Mesothelial cell of epicardium (in vitro differentiated cells): ENCODE measurements around the gene ARHGAP23. TPM values are rescaled to one million over a fixed set of nuclear protein-coding genes. Genes with fewer than 3 reads are reported as not detected.

Source experiments
- DNase-seq, 2 experiments: peaks; one replicate each; pipeline ENCODE4 v3.0.0; 2021; ENCODE audit warnings: low spot score in 2 of 2; ENCODE audit not compliant: unreplicated experiment in 2 of 2
- H3K27ac Mint-ChIP-seq: 2 replicates; pipeline ENCODE4 v1.8.0; 2021; ENCODE audit warnings: mixed read lengths
- H3K27me3 Mint-ChIP-seq: 2 replicates; pipeline ENCODE4 v1.8.0; 2021; ENCODE audit warnings: low read depth, mixed read lengths
- H3K36me3 Mint-ChIP-seq: 2 replicates; pipeline ENCODE4 v1.8.0; 2021; ENCODE audit warnings: mixed read lengths
- H3K4me1 Mint-ChIP-seq: 2 replicates; pipeline ENCODE4 v1.8.0; 2021; ENCODE audit warnings: mixed read lengths
- H3K4me3 Mint-ChIP-seq: 2 replicates; pipeline ENCODE4 v1.8.0; 2021; ENCODE audit warnings: mild to moderate bottlenecking, moderate library complexity, mixed read lengths
- H3K9me3 Mint-ChIP-seq: 2 replicates; pipeline ENCODE4 v1.8.0; 2021; ENCODE audit warnings: mixed read lengths
- total RNA-seq: library from RNA; stranded (reverse); gene quantifications from 3 replicates; pipeline ENCODE4 v1.2.1, GENCODE V29; 2021
- TF ChIP-seq, protein P1 (sequence below): fragments of 200-600 bp; sonication (generic); IDR thresholded peaks from one replicate; pipeline ENCODE4 v1.5.0; 2021; ENCODE audit warnings: antibody characterized with exemption; ENCODE audit not compliant: unreplicated experiment

ARHGAP23 gene
- total RNA-seq, 1 donor from 2014 or later: 89.1 TPM

DNA sequence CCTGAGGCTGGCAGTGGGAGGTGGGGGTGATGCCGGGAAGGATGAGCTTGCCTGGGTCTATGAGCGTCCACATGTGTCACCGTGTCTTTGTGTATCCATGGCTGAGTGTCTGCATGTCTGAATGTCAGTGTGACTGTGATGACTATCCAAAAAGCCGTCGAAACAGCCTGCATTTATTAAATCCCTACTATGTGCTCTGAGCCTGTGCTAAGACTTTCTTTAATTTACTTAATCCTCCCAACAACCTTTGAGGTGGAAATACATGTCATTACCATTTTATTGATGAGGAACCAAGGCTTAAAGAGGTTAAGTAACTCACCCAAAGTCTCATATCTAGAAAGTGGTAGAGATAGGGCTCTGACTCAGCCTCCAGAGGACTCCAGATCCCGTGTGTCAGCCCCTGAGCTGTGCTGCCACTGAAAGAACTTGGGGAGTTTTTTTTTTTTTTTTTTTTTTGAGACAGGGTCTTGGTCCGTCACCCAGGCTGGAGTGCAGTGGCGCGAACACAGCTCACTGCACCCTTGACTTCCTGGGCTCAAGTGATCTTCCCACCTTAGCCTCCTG, 20.0 kb downstream of the ARHGAP23 start:
- H3K27ac Mint-ChIP-seq: peak overlapping the region; percentile 54

DNA sequence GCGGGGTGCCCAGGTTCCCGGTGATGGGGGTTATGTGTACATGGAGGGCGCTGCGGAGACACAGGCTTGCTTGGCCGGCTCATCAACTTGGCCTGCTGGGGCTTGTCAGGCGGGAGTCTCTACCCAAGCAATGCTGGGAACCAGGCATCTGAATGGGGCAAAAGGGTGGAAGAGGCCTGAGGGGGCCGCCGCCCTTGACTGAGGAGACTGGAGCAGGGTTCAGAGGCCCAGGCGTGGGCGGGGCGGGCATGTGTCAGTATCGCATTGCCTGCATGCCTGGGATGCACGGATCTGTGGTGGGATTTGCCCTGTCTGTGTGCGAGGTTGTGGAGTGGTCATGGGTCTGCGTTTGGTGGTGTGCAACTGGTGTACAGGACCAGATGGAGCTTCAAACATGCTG, 21.1 kb downstream of the ARHGAP23 start:
- Mint-ChIP-seq H3K36me3 (no peaks in the 10 kb centered on the region), H3K9me3 (no peaks in the 10 kb centered on the region), H3K27me3 (no peaks in the 10 kb centered on the region), H3K4me3 (peak overlapping the region; percentile 5), H3K4me1 (peaks cover 54% of the 10 kb centered on the region), H3K27ac (peak overlapping the region; percentile 98)
- TF ChIP-seq, protein P1, sequence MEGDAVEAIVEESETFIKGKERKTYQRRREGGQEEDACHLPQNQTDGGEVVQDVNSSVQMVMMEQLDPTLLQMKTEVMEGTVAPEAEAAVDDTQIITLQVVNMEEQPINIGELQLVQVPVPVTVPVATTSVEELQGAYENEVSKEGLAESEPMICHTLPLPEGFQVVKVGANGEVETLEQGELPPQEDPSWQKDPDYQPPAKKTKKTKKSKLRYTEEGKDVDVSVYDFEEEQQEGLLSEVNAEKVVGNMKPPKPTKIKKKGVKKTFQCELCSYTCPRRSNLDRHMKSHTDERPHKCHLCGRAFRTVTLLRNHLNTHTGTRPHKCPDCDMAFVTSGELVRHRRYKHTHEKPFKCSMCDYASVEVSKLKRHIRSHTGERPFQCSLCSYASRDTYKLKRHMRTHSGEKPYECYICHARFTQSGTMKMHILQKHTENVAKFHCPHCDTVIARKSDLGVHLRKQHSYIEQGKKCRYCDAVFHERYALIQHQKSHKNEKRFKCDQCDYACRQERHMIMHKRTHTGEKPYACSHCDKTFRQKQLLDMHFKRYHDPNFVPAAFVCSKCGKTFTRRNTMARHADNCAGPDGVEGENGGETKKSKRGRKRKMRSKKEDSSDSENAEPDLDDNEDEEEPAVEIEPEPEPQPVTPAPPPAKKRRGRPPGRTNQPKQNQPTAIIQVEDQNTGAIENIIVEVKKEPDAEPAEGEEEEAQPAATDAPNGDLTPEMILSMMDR: no peak
- DNase-seq: peak in 1 of 2 experiments; percentile 49

More for the DNA sequence above, 20.0 kb downstream of the ARHGAP23 start:
- H3K4me3 Mint-ChIP-seq: no peak overlapping the region
- DNase-seq: no peak
- TF ChIP-seq, protein P1: no peak
- no peaks in the 10 kb centered on the region for H3K36me3 Mint-ChIP-seq
- no peaks in the 10 kb centered on the region for H3K27me3 Mint-ChIP-seq
- no peaks in the 10 kb centered on the region for H3K9me3 Mint-ChIP-seq
- H3K4me1 Mint-ChIP-seq: peaks cover 56% of the 10 kb centered on the region

GRCh38 chr17:38450557-38451029, 22.3 kb downstream of the ARHGAP23 start:
- Mint-ChIP-seq H3K36me3 (no peaks in the 10 kb centered on the region), H3K9me3 (no peaks in the 10 kb centered on the region), H3K4me3 (peak overlapping the region; percentile 42), H3K4me1 (peaks cover 62% of the 10 kb centered on the region), H3K27ac (peak overlapping the region; percentile 96), H3K27me3 (no peaks in the 10 kb centered on the region)
- TF ChIP-seq, protein P1: no peak
- DNase-seq: no peak

- TF ChIP-seq, protein P1: no peak
- peak overlapping the region; percentile 73 for H3K4me3 Mint-ChIP-seq
- peak overlapping the region; percentile 96 for H3K27ac Mint-ChIP-seq
- no peaks in the 10 kb centered on the region for H3K36me3 Mint-ChIP-seq
- H3K27me3 Mint-ChIP-seq: no peaks in the 10 kb centered on the region
- H3K4me1 Mint-ChIP-seq: peaks cover 67% of the 10 kb centered on the region
- H3K9me3 Mint-ChIP-seq: no peaks in the 10 kb centered on the region
- DNase-seq: peak in 1 of 2 experiments; percentile 70
Measured at GRCh38 chr17:38451030-38451839, 23.0 kb downstream of the ARHGAP23 start.

DNA sequence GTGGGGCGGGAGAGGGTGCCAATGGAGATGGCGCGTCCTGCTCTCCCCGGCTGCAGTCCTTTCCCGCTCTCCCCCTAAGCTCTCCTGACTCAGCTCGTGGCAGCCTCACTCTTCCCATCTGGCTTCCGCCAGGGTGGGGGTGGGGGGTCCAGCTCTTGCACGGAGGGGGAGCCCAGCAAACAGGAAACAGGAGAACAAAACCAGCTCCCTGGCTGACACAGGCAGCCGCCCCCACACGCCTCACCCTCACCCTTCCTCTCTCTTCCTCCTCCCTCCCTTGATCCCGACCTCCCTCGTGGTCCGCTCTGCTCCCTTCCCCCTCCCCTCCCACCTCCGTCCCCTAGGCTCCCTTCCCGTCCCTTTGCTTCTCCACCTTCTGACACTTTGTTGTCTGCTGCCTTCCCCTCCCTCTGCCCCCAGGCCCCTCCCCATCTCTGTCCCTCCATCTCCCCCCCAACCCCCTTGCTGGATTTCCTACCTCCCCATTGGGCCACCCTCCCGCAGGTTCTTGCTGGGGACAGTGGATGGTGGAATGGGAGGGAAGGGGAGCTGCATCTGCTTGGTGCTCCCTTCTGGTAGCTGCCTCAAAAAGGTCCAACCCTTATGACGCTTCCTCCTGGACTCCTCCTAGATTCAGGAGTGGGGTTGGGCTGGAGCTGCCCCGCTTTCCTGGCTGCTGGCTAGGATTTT, 23.7 kb downstream of the ARHGAP23 start:
- Mint-ChIP-seq H3K4me3 (peak overlapping the region; percentile 73), H3K36me3 (no peaks in the 10 kb centered on the region), H3K9me3 (no peaks in the 10 kb centered on the region), H3K27me3 (no peaks in the 10 kb centered on the region), H3K4me1 (peaks cover 72% of the 10 kb centered on the region), H3K27ac (peak overlapping the region; percentile 96)
- peak in 1 of 2 experiments; percentile 62 for DNase-seq
- TF ChIP-seq, protein P1: no peak
